ENCODE results near the gene GP2. TPM values are rescaled to one million over a fixed set of nuclear protein-coding genes. Genes with fewer than 3 reads are reported as not detected.

Gene GP2
- total RNA-seq, 1 donor from 2014 or later, result not detected

DNA sequence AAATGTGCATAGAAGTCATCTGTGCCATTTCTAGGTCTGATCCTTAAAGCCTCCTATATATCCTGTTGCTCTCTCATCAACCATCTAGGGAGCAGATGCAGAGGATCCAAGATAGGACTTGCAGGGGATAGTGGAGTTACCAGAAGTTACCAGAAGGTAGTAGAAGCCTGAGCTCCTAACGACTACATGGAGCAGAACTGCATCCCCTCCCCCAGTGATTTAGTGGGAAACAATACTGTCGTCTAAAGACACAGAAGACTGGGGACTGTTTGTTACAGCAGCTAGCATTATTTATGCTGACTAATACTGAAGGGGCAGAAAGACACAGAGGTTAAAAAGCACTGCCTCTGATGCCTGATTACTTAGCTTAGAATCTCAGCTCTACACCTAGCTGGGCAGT, 15.8 kb downstream of the GP2 start:
- DNase-seq (no peak), ATAC-seq (ENCODE audit: low read depth) (no peak)
- H3K36me3 Mint-ChIP-seq (ENCODE audit: low read depth), result no peaks in the 10 kb centered on the region
- H3K4me3 Mint-ChIP-seq, result no peak overlapping the region
- H3K4me1 Mint-ChIP-seq, result no peaks in the 10 kb centered on the region
- TF ChIP-seq, protein P1, sequence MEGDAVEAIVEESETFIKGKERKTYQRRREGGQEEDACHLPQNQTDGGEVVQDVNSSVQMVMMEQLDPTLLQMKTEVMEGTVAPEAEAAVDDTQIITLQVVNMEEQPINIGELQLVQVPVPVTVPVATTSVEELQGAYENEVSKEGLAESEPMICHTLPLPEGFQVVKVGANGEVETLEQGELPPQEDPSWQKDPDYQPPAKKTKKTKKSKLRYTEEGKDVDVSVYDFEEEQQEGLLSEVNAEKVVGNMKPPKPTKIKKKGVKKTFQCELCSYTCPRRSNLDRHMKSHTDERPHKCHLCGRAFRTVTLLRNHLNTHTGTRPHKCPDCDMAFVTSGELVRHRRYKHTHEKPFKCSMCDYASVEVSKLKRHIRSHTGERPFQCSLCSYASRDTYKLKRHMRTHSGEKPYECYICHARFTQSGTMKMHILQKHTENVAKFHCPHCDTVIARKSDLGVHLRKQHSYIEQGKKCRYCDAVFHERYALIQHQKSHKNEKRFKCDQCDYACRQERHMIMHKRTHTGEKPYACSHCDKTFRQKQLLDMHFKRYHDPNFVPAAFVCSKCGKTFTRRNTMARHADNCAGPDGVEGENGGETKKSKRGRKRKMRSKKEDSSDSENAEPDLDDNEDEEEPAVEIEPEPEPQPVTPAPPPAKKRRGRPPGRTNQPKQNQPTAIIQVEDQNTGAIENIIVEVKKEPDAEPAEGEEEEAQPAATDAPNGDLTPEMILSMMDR (IDR thresholded peaks at IDR 0.05), result no peak
- ChIA-PET POLR2A (no interaction called here), CTCF (no interaction called here)
- intact Hi-C loops (cut with micrococcal nuclease), result no loop called here
- no peak overlapping the region for H3K27ac Mint-ChIP-seq
- H3K9me3 Mint-ChIP-seq, result no peaks in the 10 kb centered on the region
- peaks cover 2% of the 10 kb centered on the region for H3K27me3 Mint-ChIP-seq

DNA sequence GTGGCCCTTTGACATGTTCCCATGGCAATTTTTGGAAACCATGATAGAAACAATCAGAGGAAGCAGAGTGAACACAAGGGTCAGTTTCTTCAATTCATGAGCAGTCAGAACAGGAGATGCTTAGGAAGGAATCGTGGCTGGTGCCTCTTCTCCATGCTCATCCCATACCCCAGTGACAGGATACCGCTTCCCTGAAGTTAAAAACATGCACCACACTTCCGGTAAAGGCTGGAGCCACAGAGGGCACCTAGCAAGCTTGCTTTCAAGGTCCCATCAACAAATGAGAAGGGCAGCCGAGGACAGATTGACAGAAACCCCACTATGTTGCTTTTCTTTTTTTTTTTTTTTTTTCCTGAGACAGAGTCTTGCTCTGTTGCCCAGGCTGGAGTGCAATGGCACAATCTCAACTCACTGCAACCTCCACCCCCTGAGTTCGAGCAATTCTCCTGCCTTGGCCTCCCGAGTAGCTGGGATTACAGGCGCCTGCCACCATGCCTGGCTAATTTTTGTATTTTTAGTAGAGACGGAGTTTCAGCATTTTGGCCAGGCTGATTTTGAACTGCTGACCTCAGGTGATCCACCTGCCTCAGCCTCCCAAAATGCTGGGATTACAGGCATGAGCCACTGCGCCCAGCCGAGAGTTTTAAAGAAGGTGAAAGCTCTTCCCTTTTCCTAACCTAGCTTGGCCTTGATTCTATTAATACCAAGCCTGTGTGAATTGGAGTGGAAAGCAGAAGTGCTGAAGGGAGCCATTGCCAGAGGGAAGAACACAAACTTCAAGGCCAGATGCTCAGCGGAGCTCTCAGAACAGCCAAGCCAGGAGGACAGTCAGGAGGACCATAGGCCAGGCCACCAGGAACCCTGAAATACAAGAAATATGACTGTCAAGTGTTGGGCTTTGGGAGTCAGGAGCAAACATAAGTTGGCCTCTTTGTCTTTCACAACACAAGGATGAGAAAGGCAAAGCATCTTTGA, 16.6 kb downstream of the GP2 start:
- H3K4me3 Mint-ChIP-seq, result no peak overlapping the region
- no peaks in the 10 kb centered on the region for H3K36me3 Mint-ChIP-seq (ENCODE audit: low read depth)
- ATAC-seq (ENCODE audit: low read depth) (no peak), DNase-seq (no peak)
- H3K4me1 Mint-ChIP-seq, result no peaks in the 10 kb centered on the region
- intact Hi-C loops (cut with micrococcal nuclease), result no loop called here
- peaks cover 5% of the 10 kb centered on the region for H3K27me3 Mint-ChIP-seq
- ChIA-PET CTCF (no interaction called here), POLR2A (no interaction called here)
- no peak overlapping the region for H3K27ac Mint-ChIP-seq
- no peaks in the 10 kb centered on the region for H3K9me3 Mint-ChIP-seq
- TF ChIP-seq, protein P1 (IDR thresholded peaks at IDR 0.05), result no peak

DNA sequence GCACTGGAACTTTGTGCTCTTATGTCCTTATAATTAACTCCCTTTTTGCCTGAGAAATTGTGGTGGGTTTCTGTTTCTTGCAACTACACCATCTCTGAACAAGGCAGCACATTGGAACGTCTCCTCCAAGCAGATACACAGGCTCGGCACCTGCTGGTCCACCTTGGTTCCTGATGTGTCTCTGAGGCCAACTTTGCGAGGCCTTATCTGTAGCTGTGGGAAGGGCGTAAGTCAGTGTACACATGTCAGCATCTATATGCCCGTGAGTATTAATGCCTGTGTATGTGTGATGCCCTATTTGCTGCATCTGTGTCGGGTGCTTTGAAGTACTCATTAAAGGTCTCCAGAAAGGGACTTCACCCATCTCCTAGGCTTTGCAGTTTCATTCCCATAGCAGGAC, 17.5 kb downstream of the GP2 start:
- DNase-seq (no peak), ATAC-seq (ENCODE audit: low read depth) (no peak)
- TF ChIP-seq, protein P1 (IDR thresholded peaks at IDR 0.05), result no peak
- ChIA-PET POLR2A (no interaction called here), CTCF (no interaction called here)
- intact Hi-C loops (cut with micrococcal nuclease), result no loop called here
- Mint-ChIP-seq H3K27me3 (peaks cover 5% of the 10 kb centered on the region), H3K4me3 (no peak overlapping the region), H3K36me3 (ENCODE audit: low read depth) (no peaks in the 10 kb centered on the region), H3K27ac (no peak overlapping the region), H3K9me3 (no peaks in the 10 kb centered on the region), H3K4me1 (no peaks in the 10 kb centered on the region)

DNA sequence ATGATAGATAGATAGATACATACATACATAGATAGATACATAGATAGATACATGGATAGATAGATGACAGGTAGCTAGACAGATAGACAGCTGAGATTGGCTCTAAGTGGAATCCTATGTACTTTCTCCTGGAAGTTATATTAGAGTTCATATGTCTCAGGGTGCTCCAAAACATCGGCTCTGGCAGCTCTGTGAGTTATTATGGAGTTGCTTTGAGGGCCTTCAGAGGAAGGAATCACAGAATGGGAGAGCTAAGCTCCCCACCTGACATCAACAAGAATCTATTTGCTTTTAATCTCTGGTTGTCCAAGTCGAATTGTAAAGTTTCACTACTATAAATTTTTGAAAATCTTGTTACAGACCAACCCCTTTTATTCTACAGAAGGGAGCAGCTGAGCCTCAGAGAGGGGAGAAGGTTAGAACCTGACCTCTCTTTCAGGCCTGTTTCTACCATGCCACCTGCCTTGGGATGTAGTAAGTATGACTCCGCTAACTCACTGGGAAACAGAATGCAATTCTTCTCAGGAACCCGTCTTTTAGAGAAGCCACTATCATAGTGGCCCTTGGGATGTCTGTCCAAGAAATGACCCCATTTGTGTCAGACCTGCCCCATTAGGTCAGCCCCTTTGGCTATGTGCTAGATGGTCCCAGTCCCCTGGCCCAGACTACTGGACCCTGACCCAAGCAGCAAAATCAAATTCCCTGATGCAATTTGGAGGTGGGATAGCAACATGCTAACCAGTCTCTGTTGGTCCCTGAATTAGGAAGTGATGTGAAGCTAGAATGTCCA, 18.3 kb downstream of the GP2 start:
- POLR2A ChIA-PET, result no interaction called here
- no peaks in the 10 kb centered on the region for H3K4me1 Mint-ChIP-seq
- no peaks in the 10 kb centered on the region for H3K36me3 Mint-ChIP-seq (ENCODE audit: low read depth)
- intact Hi-C loops (cut with micrococcal nuclease), result no loop called here
- ATAC-seq (ENCODE audit: low read depth), result no peak
- no peak overlapping the region for H3K27ac Mint-ChIP-seq
- no peak for DNase-seq
- no peak overlapping the region for H3K4me3 Mint-ChIP-seq
- CTCF ChIA-PET, result no interaction called here
- TF ChIP-seq, protein P1 (IDR thresholded peaks at IDR 0.05), result no peak
- peaks cover 5% of the 10 kb centered on the region for H3K27me3 Mint-ChIP-seq
- no peaks in the 10 kb centered on the region for H3K9me3 Mint-ChIP-seq

DNA sequence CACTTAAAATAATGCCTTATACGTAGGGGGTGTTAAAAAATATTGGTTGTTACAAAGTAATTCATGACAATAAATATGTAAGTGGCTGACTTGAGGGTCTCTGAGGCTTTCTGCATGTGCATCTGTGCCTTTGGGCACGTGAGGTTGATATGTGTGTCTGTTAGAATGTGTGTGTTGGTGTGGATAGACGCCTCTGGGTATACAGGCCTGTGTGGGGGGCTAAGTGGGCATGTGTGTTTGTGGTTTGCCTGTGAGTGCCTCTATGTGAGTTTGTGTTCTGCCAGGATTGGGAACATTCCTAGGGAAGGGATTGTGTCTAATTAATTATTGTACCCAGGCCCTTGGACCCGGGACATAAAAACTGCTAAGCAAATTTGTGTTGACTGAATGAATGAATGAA, 19.0 kb downstream of the GP2 start:
- Mint-ChIP-seq H3K27ac (no peak overlapping the region), H3K36me3 (ENCODE audit: low read depth) (no peaks in the 10 kb centered on the region), H3K4me1 (no peaks in the 10 kb centered on the region), H3K27me3 (peaks cover 5% of the 10 kb centered on the region), H3K9me3 (no peaks in the 10 kb centered on the region), H3K4me3 (no peak overlapping the region)
- ChIA-PET POLR2A (no interaction called here), CTCF (no interaction called here)
- intact Hi-C loops (cut with micrococcal nuclease), result no loop called here
- DNase-seq, result no peak
- ATAC-seq (ENCODE audit: low read depth), result no peak
- TF ChIP-seq, protein P1 (IDR thresholded peaks at IDR 0.05), result no peak

Data from activated B cell treated with CpG ODN at 0.5 μM for 24 hours (primary cell).